HG03521 (cell line): Measurements from ENCODE around the gene RLIM.
"Not testable (repeated sequence)": the region's sequence is repeated elsewhere in the genome, so short reads cannot be mapped to it uniquely, and the experiment has no call there.

Source experiments
- ATAC-seq: cut with Tn5 transposase; IDR thresholded peaks from one replicate; pipeline ENCODE4 v1.9.1; 2021; ENCODE audit warnings: mild to moderate bottlenecking, moderate library complexity; ENCODE audit not compliant: unreplicated experiment

RLIM gene, protein sequence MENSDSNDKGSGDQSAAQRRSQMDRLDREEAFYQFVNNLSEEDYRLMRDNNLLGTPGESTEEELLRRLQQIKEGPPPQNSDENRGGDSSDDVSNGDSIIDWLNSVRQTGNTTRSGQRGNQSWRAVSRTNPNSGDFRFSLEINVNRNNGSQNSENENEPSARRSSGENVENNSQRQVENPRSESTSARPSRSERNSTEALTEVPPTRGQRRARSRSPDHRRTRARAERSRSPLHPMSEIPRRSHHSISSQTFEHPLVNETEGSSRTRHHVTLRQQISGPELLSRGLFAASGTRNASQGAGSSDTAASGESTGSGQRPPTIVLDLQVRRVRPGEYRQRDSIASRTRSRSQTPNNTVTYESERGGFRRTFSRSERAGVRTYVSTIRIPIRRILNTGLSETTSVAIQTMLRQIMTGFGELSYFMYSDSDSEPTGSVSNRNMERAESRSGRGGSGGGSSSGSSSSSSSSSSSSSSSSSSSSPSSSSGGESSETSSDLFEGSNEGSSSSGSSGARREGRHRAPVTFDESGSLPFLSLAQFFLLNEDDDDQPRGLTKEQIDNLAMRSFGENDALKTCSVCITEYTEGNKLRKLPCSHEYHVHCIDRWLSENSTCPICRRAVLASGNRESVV

GRCh38 chrX:74614093-74614909 lies at the start of gene RLIM:
TSS of gene RLIM (minus strand) at chrX:74614624. CDS start at chrX:74595977, 18,647 bp downstream.
- ATAC-seq, result peak; percentile 92

GRCh38 chrX:74656079-74656745 lies 41.8 kb upstream of the RLIM start:
- no peak for ATAC-seq

- ATAC-seq, result not testable (repeated sequence)
These were observed 40.5 kb upstream of the RLIM start for GRCh38 chrX:74654953-74655352.

- ATAC-seq, result no peak
These were observed 22.4 kb upstream of the RLIM start for GRCh38 chrX:74636749-74637314.

- ATAC-seq, result no peak
These were observed 893 bp downstream of the RLIM start for GRCh38 chrX:74613370-74614092.

GRCh38 chrX:74606799-74607198 lies 7.6 kb downstream of the RLIM start:
- ATAC-seq, result no peak

GRCh38 chrX:74606342-74606741 lies 8.1 kb downstream of the RLIM start:
- ATAC-seq, result no peak

DNA sequence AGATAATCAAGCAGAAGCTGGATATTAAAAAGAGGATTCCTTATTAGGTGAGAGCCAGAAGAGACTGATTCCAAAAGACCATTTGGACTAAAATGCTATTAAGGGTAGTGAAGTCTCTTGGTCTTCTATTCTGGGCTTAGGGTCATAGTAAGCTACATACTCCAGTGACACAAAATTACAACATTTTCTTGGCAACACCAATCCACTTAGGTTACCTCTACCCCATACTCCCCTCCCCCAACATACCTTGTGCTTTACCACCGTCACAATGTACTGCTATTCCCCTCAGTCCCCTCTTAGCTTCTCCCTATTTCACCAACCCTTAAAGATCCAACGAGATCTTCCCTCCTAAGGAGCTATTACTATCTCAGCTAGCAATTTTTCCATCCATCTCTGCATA lies 11.4 kb downstream of the RLIM start:
- no peak for ATAC-seq

GRCh38 chrX:74602142-74602541 lies 12.3 kb downstream of the RLIM start:
- ATAC-seq, result no peak

- no peak for ATAC-seq
These were observed 20.8 kb downstream of the RLIM start for GRCh38 chrX:74593593-74593992.

GRCh38 chrX:74585766-74586165 lies 28.7 kb downstream of the RLIM start:
- no peak for ATAC-seq

GRCh38 chrX:74579597-74580198 lies 34.7 kb downstream of the RLIM start:
- no peak for ATAC-seq

GRCh38 chrX:74578137-74578536 lies 36.3 kb downstream of the RLIM start:
- ATAC-seq, result no peak

DNA sequence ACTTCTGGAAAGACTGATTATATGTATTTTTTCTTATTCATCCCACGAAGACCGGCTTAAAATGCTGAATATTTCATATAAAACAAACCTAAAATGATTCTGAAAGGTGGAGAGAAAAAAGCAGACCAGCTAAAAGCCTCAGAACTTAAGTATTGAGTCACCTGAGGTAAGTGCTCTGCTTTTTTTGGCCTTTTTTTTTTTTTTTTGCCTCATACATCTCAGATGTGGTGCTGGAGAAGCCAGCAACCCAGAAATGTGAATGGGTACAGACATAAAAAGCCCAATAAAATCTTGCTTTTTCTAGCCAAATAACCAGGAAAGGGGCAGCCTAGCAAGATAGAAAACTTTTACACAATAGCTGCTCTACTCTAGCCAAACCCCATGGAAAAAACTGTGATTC lies 57.0 kb downstream of the RLIM start:
- ATAC-seq, result no peak

DNA sequence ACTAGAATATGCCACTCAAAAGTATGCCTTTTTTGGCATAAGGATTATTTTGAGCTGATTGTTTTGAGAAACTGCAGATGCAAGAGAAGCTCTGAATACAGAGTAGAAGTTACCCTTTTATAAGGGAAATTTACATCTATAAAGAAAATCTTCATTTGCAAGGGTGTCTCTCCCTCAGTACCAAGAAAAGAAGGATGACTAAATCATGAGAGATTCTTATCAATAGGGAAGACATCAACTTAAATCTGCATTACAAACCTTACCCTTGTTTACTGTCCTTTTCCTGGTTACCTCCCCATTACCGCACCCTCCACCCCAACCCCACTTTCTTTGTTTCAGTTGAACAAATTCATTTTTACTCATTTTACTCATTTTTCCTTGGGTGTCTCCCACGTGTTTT lies 62.5 kb downstream of the RLIM start:
- ATAC-seq, result no peak

- peak; percentile 80 for ATAC-seq
These were observed 64.1 kb downstream of the RLIM start for GRCh38 chrX:74550295-74550802.

GRCh38 chrX:74546984-74547383 lies 67.4 kb downstream of the RLIM start:
- no peak for ATAC-seq

DNA sequence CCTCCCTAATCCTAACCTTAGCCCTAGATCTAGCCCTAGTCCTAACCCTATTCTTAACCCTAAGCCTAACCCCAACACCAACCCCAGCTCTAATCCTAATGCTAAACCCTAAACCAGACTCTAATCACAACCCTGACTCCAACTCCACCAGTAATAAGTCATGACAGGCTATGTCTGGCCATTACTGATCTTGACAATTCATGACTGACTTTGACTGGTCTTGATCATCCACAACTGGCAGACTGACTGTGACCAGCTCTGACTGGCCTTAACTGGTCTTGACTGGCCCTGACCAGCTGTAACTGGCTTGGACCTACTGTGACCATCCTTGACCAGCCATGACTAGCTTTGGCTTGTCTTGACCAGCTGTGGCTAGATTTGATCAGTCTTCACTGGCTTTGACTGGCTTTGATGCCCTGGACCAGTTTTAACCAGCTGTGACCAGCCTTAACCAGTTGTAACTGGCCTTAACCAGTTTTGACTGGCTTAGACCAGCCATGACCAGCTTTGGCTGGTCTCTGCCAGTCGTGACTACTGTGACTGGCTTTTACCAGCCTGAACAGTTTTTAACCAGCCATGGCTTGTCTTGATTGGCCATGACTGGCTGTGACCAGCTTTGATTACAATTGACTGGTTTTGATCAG lies 68.4 kb downstream of the RLIM start:
- no peak for ATAC-seq
